ENCODE data around the gene FAM9C. TPM values are rescaled to one million over a fixed set of nuclear protein-coding genes. Genes with fewer than 3 reads are reported as not detected.

The FAM9C gene
- total RNA-seq, 1 donor from 2014 or later: 0.05 TPM

GRCh38 chrX:12988797-12989196 lies 55.6 kb downstream of the FAM9C start:
- Mint-ChIP-seq H3K27me3 (ENCODE audit: insufficient read depth) (no peaks in the 10 kb centered on the region), H3K9me3 (peaks cover 9% of the 10 kb centered on the region), H3K27ac (no peak overlapping the region), H3K36me3 (ENCODE audit: low read depth) (peaks cover 3% of the 10 kb centered on the region), H3K4me1 (ENCODE audit: low read depth) (peaks cover 46% of the 10 kb centered on the region), H3K4me3 (no peak overlapping the region)
- intact Hi-C loops (cut with micrococcal nuclease): no loop called here
- DNase-seq (ENCODE audit: low spot score): no peak

GRCh38 chrX:12987900-12988594 lies 56.4 kb downstream of the FAM9C start:
- intact Hi-C loops (cut with micrococcal nuclease): no loop called here
- DNase-seq (ENCODE audit: low spot score): no peak
- no peak overlapping the region for H3K4me3 Mint-ChIP-seq
- H3K27ac Mint-ChIP-seq: peak overlapping the region; percentile 7
- no peaks in the 10 kb centered on the region for H3K27me3 Mint-ChIP-seq (ENCODE audit: insufficient read depth)
- peaks cover 9% of the 10 kb centered on the region for H3K9me3 Mint-ChIP-seq
- H3K36me3 Mint-ChIP-seq (ENCODE audit: low read depth): peaks cover 3% of the 10 kb centered on the region
- H3K4me1 Mint-ChIP-seq (ENCODE audit: low read depth): peaks cover 54% of the 10 kb centered on the region

GRCh38 chrX:12987340-12987739 lies 57.1 kb downstream of the FAM9C start:
- H3K27ac Mint-ChIP-seq: peak overlapping the region; percentile 93
- H3K4me1 Mint-ChIP-seq (ENCODE audit: low read depth): peaks cover 61% of the 10 kb centered on the region
- intact Hi-C loops (cut with micrococcal nuclease): no loop called here
- no peaks in the 10 kb centered on the region for H3K27me3 Mint-ChIP-seq (ENCODE audit: insufficient read depth)
- no peak overlapping the region for H3K4me3 Mint-ChIP-seq
- H3K36me3 Mint-ChIP-seq (ENCODE audit: low read depth): peaks cover 3% of the 10 kb centered on the region
- H3K9me3 Mint-ChIP-seq: peaks cover 9% of the 10 kb centered on the region
- no peak for DNase-seq (ENCODE audit: low spot score)

GRCh38 chrX:12986886-12987285 lies 57.5 kb downstream of the FAM9C start:
- Mint-ChIP-seq H3K4me3 (peak overlapping the region; percentile 62), H3K4me1 (ENCODE audit: low read depth) (peaks cover 64% of the 10 kb centered on the region), H3K27ac (peak overlapping the region; percentile 93), H3K36me3 (ENCODE audit: low read depth) (peaks cover 3% of the 10 kb centered on the region), H3K9me3 (peaks cover 9% of the 10 kb centered on the region), H3K27me3 (ENCODE audit: insufficient read depth) (no peaks in the 10 kb centered on the region)
- intact Hi-C loops (cut with micrococcal nuclease): no loop called here
- DNase-seq (ENCODE audit: low spot score): no peak

- H3K4me1 Mint-ChIP-seq (ENCODE audit: low read depth): peaks cover 63% of the 10 kb centered on the region
- peak overlapping the region; percentile 62 for H3K4me3 Mint-ChIP-seq
- H3K9me3 Mint-ChIP-seq: peaks cover 4% of the 10 kb centered on the region
- no peaks in the 10 kb centered on the region for H3K27me3 Mint-ChIP-seq (ENCODE audit: insufficient read depth)
- intact Hi-C loops (cut with micrococcal nuclease): no loop called here
- peaks cover 3% of the 10 kb centered on the region for H3K36me3 Mint-ChIP-seq (ENCODE audit: low read depth)
- no peak for DNase-seq (ENCODE audit: low spot score)
- H3K27ac Mint-ChIP-seq: peak overlapping the region; percentile 93
These were observed 58.1 kb downstream of the FAM9C start for GRCh38 chrX:12986164-12986779.

Other genes starting within 250 kb of the FAM9C start
- gene TLR7, start 177.5 kb downstream of the FAM9C start, total RNA-seq: 0.07 and 0.10 TPM in 2 replicates
- not detected in 2 replicates for gene TLR8, start 138.0 kb downstream of the FAM9C start, total RNA-seq
- gene TMSB4X, start 69.5 kb downstream of the FAM9C start, total RNA-seq: 6,544 and 6,612 TPM in 2 replicates

All from activated T-helper 1 cell treated with anti-CD3 and anti-CD28 coated beads, Interleukin-12 subunit alpha, Interleukin-12 subunit beta, Interleukin-2, Interleukin-4 antibody, amounts not matched to agents 30 ng/mL and 10 ng/mL and 1 ng/mL, durations not matched to agents 14 hours and 24 hours and 36 hours (primary cell).